Ecto neural progenitor cell (in vitro differentiated cells): ENCODE results near the gene FLNC.

ENCODE experiments used
- DNase-seq: peaks from one replicate; pipeline ENCODE4 v3.0.0-alpha.2; 2018; ENCODE audit warnings: low spot score

Gene FLNC

DNA sequence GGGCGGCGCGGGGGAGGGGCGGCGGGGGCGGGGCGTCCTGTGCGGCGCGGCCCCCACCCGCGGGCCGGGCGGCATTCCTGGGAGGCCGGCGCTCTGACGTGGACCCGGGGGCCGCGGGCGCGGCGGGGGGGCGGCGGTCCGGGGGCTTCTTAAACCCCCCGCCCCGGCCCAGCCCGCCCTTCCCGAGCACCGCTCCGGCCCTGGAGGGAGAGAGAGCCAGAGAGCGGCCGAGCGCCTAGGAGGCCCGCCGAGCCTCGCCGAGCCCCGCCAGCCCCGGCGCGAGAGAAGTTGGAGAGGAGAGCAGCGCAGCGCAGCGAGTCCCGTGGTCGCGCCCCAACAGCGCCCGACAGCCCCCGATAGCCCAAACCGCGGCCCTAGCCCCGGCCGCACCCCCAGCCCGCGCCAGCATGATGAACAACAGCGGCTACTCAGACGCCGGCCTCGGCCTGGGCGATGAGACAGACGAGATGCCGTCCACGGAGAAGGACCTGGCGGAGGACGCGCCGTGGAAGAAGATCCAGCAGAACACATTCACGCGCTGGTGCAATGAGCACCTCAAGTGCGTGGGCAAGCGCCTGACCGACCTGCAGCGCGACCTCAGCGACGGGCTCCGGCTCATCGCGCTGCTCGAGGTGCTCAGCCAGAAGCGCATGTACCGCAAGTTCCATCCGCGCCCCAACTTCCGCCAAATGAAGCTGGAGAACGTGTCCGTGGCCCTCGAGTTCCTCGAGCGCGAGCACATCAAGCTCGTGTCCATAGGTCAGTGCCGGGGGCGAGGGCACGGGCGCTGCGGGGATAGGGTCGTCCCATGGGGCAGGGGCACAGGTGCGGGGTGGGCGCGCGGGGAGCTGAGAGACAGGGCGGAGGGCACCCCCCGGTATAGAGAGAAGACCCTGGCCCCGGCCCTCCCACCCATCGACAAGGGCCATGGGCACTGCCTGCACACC, at the start of gene FLNC:
TSS of gene FLNC (plus strand) at position 176 of the 947 bp plus-strand sequence. CDS start at position 408, 232 bp downstream.
- DNase-seq = peak; percentile 68

- DNase-seq = no peak
These were observed 49.1 kb upstream of the FLNC start for GRCh38 chr7:128781126-128781525.

DNA sequence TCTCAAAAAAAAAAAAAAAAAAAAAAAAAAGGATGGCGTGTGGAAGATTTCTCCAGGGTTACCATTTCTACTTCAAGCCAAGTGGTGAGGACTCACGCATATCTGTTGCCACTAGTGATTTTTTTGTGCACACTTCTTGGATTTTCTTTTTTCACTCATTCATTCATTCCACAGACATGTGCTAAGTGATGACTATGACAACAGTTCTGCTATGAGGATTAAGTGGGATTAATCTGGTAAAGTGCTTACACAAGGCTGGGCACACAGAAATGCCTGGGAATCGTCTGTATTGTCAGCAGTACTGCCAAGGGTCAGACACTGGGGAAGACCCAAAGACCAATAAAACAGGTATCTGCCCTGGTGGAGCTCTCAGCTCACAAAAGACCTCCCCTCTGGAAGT, 48.4 kb upstream of the FLNC start:
- no peak for DNase-seq

GRCh38 chr7:128783143-128783861, 46.9 kb upstream of the FLNC start:
- DNase-seq = peak; percentile 87

- DNase-seq = no peak
These were observed 44.5 kb upstream of the FLNC start for GRCh38 chr7:128785738-128786137.

GRCh38 chr7:128788446-128789412, 41.5 kb upstream of the FLNC start:
- DNase-seq = no peak

- peak; percentile 73 for DNase-seq
These were observed 39.7 kb upstream of the FLNC start for GRCh38 chr7:128790315-128791041.

- DNase-seq = peak; percentile 86
These were observed 38.9 kb upstream of the FLNC start, which contains the start of gene CCDC136 for GRCh38 chr7:128791121-128791971. Gene CCDC136 (plus strand): TSS chr7:128791968. CDS start chr7:128792412, 444 bp downstream.

- DNase-seq = peak; percentile 60
These were observed 38.3 kb upstream of the FLNC start for GRCh38 chr7:128791972-128792327.

- no peak for DNase-seq
These were observed 37.6 kb upstream of the FLNC start for GRCh38 chr7:128792471-128793180.

- DNase-seq = no peak
These were observed 37.0 kb upstream of the FLNC start for GRCh38 chr7:128793181-128793547.

- DNase-seq = no peak
These were observed 36.2 kb upstream of the FLNC start for GRCh38 chr7:128794020-128794419.

DNA sequence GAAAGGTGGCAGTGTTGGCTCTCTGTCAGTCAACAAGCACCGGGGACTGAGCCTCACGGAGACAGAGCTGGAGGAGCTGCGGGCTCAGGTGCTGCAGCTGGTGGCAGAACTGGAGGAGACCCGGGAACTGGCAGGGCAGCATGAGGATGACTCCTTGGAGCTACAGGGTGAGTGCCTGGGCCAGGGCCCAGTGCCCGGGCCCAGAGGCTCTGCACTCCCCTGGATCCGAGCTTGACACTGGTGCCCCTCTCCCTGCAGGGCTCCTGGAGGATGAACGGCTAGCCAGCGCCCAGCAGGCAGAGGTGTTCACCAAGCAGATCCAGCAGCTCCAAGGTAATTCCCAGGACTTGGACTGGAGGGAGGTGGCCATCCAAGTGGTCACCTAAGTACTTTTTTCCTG, 35.8 kb upstream of the FLNC start:
- DNase-seq = no peak

DNA sequence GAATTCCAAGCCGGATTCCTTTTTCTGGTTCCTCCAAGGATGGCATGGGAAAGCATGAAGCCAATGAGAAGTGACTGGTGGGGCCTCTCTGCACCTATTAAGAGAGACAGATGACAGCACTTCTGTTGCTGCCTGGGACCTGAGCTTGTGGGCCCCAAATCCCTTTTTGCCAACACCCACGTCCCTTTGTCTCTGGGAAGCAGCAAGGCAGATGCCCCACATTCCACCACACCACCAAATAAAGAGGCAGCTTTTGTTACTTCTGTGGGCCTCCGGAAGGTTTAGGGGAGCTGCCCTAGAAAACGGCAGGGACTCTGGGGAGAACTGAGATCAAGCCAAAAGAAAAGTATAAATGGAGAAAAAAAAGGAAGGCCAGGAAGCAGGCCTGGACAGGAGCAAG, 35.1 kb upstream of the FLNC start:
- no peak for DNase-seq

GRCh38 chr7:128796327-128796726, 33.9 kb upstream of the FLNC start:
- no peak for DNase-seq

- DNase-seq = no peak
These were observed 30.8 kb upstream of the FLNC start for GRCh38 chr7:128799451-128799850.

DNA sequence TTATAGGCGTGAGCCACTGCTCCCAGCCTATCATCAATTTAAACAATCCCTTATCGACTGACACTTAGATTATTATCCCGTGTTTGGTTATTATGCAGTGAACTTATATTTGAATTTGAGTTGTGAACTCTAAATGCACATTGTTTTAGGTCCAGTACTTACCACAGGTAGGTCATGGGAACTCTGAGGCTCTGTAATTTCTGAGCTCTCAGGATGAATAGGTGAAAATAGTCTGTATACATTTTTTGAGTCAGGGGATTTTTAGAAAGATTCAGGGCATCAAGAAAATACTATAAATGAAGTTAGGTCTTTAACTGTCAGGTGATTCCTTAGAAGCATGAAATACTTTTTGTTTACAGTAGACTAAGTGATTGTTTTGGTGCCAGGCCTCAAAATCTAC, 29.6 kb upstream of the FLNC start:
- no peak for DNase-seq

DNA sequence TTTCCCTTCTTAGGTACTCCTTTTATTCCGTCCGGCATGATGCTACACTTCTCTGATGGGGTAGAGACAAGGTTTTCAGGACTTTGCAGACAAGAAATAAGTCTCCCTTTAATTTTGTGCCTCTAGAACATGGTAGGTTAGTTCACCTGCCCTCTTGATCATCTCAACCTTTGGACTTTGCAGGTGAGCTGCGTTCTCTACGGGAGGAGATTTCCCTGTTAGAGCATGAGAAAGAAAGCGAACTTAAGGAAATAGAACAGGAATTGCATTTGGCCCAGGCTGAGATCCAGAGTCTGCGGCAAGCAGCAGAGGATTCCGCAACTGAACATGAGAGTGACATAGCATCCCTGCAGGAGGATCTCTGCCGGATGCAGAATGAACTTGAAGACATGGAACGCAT, 29.2 kb upstream of the FLNC start:
- DNase-seq = no peak

DNA sequence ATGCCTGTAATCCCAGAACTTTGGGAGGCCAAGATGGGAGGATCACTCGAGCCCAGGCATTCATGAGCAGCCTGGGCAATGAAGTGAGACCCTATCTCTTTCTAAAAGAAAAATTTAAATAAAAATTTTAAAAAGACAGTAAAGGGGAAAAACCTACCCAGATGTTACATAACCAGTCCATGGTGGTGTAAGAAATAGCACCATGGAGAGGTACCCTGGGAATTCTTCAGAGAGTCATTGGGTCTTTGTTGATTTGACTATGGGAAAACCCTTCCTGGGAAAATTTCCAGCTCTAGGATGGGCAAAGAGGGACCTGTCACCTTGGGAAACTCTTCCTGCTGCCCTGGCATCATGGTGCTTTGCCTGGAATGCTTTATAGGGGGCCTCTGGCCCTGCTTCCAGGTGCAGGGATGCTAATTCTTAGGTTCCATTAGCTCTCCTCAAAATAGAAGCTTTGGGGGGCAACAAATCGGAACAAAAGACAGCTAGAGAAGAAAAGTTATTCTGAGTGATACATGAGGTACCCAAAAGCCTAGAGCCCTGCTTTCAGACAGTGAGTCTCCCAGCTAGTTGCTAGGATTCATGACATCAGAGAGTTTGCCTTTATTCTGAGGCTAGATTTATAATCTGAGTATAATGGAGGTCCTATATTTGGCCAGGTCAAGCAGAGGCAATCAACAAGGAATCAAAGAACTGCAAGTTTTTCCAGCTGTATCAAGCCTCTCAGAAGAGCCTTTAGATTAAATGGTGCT, 28.4 kb upstream of the FLNC start:
- DNase-seq = no peak
